GM19395 (cell line): ENCODE measurements around the gene ARFRP1.

ENCODE experiments used
- ATAC-seq: cut with Tn5 transposase; IDR thresholded peaks from one replicate; pipeline ENCODE4 v1.9.1; 2021; ENCODE audit warnings: mild to moderate bottlenecking, moderate library complexity; ENCODE audit not compliant: unreplicated experiment

The ARFRP1 gene

DNA sequence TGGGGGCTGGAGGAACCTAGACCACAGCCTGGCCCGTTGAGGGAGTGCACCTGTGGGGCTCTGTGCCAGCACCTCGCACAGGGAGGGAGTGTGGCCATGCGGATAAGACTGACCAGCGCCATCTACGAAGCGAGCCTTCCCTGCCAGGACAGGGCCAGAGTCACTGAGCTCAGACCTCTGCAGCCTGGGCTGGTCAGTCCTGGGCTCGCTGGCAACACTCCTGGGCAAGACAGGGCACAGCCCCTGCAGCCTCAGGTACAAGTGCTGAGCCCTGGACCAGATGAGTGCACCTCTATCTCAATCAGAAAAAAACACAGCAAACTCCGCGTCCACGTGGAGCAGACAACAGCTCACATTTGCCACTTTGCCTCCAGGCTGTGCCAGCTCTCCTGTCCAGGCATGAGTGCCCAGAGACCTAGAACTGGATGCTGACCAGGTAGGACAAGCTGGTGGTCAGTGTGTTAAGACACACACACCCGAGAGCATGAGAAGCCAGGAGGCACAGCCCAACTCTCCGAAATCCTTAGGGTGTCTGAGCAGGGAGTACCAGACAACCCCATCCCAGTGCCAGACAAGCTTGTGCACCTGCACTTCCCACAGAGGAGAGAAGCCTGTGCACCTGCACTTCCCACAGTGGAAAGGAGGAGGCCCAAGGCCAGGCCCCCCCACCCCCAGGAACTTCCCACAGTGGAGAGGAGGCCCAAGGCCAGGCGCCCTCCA lies 4.9 kb downstream of the ARFRP1 start:
- ATAC-seq = no peak

DNA sequence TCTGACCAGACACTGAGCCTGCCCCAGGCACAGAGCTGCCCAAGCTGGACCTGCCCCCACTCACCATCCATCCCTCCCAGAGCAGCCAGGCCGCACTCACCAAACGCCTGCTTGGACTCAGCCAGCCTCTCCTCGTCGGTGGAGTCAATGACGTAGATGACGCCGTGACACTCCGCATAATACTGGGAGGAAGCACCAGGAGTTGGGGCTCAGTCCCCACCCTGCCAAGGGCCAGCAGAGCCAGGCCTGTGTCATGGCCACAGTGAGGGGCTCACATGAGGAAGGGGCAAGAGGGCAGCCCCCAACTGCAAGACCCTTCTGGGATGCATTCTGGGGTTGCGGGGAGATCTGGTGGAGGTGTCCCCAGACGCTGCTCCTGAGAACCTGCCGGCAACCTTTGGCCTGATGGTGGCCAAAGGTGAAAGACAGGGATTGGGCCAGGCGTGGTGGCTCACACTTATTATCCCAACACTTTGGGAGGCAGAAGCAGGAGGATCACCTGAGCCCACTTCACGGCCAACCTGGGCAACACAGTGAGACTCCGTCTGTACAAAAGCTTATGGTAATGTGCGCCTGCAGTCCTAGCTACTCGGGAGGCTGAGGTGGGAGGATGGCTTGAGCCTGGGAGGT lies 5.6 kb downstream of the ARFRP1 start:
- no peak for ATAC-seq

DNA sequence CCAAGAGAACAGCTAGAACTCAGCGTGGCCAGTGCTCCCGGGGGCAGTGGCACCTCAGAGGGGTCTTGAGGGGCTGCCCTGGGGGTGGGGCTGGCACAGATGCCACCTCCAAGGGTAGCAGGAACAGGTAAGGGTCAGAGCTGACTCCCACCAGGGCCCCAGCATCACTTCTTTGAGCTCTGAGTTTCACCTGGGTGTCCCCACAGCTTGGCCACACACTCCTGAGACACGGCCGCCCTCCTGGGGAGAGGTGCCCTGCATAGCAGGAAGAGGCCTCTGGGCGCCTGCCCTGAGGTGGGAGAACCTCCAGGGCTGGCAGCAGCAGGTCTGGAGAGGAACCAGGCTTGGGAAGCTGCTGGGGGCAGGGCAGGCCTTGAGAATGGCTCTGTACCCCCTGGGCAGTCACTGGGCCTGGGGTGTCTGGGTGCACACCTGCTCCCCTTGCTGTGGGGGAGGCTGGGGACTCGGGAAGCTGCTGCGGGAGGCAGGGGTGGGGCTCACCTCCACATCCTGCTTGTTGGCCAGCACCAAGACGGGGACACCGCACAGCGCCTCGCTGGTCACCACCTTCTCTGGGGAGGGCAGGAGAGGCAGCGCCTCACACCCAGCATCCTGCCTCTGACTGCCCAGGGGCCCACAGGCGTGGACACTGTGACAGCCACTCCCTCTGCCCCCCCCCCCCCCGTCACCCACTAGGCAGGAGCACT lies 6.3 kb downstream of the ARFRP1 start:
- no peak for ATAC-seq

DNA sequence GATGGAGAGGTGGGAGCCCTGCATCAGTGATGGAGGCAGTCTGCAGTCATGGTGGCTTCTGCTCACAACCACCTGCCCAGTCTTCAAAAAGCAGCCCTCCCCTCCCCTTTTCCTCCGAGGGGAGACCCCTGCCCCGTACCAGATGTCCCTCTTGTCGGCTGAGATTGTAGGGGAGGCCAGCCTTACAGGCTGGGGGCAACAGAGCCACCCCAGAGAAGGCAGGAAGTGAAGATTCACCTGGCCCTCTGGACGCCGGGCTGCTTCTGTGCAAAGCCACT lies 6.8 kb downstream of the ARFRP1 start:
- ATAC-seq = no peak

DNA sequence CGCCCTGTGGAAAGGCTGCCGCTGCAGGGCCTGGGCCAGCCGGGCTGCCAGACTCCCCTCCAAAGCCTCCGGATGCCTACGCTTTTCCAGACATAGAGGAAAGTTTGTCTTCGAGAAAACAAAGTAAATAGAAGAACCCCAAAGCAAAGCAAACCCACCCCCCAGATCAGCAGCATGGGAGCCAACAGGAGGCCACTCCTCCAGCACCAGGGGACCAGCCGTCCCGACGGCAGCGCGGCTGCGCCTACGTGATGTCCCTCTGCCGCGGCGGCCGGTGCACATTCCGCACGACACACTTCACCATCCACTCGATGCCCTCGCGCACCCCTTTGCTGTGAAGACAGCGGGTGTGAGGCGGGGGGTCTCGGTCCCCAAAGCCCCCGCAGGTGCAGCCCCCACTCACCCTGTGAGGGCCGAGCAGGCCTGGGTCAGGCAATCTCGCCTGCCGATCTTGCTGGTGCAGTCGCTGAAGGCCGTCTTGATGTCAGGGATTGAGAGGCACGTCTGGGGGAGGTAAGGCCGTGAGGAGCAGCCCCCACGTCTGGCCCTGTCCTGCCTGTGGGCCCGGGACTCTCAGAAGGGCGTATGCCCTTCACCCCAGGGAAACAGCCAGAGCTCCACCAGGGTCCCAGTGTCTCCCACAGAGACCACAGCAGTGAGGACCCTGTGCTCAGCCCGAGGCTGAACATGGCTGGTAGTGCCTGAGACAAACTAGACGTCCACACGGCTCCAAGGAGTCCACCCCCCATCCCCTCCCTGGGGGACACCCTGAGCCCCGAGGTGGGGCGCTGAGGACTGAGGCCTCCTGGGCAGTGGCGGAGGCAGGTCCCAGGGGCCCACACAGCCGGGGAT lies 7.4 kb downstream of the ARFRP1 start:
- no peak for ATAC-seq

DNA sequence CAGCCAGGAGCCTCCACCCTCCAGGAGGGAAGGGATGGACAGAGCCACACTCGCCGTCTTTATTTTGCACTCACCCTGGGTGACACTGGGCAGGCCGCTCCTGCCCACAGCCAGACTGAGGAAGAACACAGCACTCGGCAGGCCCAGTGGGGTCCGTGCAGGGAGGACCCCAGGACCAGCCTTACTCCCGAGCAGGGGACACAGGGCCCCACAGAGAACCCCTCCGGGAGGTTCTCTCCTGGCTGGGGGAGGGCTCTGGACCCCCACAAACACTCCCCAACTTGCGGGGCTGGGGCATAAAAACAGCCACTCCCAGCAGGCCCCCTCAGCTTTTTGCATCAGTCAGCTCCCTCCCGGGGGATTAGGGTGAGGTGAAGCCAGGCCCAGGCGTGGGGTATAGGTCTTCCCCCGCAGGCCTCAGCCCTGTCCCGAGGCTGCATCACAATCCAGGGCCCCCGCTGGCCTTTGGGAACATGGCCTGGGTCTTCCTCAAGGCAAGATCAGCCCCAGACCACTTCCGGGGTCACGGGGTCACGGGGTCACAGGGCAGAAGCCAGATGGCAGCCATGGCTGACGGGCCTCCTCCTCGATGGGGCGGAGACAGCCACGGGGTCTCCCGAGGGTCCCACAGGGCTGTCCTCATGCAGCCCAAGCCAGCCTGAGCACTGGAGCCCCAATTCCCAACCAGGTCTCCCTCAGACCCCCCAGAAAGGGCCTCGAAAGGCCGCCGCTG lies 8.1 kb downstream of the ARFRP1 start:
- ATAC-seq = no peak

DNA sequence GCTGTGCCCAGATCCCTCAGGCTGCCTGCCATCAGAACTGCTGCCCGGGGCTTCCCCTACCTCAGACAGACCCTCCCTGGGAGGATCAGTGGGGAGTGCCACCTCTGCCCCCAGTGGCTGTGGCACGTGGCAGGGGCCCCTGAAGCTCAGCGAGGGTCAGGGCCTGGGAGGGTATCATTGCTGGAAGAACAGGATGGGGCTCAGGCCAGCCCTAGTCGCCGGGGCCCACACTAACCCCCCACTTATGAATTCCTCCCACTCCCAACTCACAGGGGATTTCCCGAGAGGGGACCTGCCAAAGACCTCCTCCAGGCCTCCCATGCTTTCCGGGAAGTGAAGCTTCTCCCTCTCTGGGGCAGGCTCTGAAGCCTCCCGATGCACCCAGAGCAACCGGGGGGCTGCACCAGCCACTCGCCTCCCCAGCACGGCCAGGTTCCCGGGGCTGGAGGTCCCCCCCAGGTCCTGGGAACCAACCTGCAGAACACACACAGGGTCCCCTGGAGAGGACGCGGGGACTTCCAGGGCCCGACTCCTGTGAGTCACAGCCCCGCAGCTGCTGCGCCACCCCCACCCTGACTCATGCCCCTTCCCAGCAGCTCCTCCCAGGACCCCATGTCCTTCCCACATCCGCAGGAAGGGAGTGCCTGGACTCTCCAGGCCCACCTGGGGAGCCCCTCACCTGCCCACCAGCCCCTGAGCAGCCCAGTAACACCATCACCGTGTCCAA lies 8.9 kb downstream of the ARFRP1 start:
- no peak for ATAC-seq

DNA sequence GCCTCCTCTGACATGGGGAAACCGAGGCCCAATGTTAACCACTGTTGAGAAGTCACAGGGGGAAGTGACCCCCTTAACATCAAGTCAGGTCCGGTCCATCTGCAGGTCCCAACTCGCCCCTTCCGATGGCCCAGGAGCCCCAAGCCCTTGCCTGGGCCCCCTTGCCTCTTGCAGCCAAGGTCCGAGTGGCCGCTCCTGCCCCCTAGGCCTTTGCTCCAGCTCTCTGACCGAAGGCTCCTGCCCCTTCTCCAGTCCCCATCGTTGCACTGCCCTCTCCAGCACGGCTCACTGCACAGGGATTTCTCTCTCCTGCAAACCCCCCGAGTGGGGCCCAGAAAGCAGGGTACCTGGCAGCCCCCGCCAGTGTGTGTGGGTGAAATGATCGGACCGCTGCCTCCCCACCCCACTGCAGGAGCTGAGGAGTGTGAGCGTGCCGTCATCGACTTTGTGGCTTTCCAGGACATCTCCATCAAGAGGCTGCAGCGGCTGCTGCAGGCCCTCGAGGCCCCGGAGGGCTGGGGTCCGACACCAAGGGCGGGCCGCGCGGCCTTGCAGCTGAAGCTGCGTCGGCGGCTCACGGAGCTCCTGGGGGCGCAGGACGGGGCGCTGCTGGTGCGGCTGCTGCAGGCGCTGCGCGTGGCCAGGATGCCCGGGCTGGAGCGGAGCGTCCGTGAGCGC lies 9.8 kb downstream of the ARFRP1 start:
- ATAC-seq = no peak

DNA sequence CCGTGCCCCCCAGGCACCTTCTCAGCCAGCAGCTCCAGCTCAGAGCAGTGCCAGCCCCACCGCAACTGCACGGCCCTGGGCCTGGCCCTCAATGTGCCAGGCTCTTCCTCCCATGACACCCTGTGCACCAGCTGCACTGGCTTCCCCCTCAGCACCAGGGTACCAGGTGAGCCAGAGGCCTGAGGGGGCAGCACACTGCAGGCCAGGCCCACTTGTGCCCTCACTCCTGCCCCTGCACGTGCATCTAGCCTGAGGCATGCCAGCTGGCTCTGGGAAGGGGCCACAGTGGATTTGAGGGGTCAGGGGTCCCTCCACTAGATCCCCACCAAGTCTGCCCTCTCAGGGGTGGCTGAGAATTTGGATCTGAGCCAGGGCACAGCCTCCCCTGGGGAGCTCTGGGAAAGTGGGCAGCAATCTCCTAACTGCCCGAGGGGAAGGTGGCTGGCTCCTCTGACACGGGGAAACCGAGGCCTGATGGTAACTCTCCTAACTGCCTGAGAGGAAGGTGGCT lies 10.4 kb downstream of the ARFRP1 start:
- ATAC-seq = no peak

DNA sequence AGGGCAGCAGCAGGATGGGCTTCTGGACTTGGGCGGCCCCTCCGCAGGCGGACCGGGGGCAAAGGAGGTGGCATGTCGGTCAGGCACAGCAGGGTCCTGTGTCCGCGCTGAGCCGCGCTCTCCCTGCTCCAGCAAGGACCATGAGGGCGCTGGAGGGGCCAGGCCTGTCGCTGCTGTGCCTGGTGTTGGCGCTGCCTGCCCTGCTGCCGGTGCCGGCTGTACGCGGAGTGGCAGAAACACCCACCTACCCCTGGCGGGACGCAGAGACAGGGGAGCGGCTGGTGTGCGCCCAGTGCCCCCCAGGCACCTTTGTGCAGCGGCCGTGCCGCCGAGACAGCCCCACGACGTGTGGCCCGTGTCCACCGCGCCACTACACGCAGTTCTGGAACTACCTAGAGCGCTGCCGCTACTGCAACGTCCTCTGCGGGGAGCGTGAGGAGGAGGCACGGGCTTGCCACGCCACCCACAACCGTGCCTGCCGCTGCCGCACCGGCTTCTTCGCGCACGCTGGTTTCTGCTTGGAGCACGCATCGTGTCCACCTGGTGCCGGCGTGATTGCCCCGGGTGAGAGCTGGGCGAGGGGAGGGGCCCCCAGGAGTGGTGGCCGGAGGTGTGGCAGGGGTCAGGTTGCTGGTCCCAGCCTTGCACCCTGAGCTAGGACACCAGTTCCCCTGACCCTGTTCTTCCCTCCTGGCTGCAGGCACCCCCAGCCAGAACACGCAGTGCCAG lies 11.0 kb downstream of the ARFRP1 start, which contains the start of gene TNFRSF6B:
TNFRSF6B (plus strand) TSS at position 25 of the 729 bp plus-strand sequence; CDS start at position 141, 116 bp downstream.
- no peak for ATAC-seq

DNA sequence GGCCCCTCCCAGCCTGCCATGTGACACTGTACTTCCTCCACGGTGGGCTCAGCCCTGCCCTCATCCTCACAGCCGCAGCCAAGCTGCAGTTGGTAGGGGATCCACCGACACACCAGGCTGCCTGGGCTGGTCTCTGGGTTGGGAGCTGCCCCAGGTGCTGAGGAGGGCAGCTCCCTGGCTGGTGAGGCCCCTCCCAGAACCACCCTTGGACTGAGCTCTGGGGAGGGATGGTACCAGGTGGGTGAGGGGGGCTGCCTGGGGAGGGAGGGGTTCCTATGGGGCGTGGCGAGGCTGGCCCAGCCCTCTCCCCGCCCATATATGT lies 11.5 kb downstream of the ARFRP1 start:
- ATAC-seq = no peak

DNA sequence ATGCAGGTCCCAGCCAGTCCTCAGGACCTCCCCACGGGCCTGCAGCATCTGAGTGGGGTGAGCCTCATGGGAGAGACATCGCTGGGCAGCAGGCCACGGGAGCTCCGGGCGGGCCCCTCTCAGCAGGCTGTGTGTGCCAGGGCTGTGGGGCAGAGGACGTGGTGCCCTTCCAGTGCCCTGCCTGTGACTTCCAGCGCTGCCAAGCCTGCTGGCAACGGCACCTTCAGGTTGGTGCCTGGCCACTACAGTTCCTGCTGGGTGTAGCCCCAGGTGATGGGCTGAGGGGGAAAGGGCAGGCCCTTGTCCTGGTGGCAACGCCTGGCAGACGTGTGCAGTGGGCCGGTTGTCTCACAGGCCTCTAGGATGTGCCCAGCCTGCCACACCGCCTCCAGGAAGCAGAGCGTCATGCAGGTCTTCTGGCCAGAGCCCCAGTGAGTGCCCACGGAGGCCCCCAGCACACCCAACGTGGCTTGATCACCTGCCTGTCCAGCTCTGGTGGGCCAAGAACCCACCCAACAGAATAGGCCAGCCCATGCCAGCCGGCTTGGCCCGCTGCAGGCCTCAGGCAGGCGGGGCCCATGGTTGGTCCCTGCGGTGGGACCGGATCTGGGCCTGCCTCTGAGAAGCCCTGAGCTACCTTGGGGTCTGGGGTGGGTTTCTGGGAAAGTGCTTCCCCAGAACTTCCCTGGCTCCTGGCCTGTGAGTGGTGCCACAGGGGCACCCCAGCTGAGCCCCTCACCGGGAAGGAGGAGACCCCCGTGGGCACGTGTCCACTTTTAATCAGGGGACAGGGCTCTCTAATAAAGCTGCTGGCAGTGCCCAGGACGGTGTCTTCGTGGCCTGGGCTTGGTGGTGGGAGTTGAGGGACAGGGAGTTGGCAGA lies 12.1 kb downstream of the ARFRP1 start:
- no peak for ATAC-seq

DNA sequence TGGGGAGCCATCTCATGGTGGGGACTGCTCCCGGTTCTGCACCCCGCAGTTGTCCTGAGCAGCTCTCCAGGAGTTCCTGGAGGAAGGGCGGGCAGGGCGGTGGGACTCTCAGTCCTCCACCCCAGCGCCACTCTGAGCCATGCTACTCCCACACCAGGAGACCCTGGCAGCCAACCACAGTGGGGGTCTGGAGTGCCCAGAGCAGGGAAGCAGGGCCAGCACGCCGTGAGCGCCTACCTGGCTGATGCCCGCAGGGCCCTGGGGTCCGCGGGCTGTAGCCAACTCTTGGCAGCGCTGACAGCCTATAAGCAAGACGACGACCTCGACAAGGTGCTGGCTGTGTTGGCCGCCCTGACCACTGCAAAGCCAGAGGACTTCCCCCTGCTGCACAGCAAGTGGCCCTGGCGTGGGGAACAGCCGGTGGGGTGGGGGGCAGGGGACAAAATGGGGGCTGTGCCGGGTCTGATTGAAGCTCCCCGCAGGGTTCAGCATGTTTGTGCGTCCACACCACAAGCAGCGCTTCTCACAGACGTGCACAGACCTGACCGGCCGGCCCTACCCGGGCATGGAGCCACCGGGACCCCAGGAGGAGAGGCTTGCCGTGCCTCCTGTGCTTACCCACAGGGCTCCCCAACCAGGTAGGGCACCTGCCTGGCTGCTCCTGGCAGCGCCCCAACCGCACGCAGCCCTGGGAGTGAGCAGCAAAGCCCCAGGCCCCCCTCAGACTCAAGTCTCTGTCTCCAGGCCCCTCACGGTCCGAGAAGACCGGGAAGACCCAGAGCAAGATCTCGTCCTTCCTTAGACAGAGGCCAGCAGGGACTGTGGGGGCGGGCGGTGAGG lies 13.0 kb downstream of the ARFRP1 start:
- ATAC-seq = no peak

DNA sequence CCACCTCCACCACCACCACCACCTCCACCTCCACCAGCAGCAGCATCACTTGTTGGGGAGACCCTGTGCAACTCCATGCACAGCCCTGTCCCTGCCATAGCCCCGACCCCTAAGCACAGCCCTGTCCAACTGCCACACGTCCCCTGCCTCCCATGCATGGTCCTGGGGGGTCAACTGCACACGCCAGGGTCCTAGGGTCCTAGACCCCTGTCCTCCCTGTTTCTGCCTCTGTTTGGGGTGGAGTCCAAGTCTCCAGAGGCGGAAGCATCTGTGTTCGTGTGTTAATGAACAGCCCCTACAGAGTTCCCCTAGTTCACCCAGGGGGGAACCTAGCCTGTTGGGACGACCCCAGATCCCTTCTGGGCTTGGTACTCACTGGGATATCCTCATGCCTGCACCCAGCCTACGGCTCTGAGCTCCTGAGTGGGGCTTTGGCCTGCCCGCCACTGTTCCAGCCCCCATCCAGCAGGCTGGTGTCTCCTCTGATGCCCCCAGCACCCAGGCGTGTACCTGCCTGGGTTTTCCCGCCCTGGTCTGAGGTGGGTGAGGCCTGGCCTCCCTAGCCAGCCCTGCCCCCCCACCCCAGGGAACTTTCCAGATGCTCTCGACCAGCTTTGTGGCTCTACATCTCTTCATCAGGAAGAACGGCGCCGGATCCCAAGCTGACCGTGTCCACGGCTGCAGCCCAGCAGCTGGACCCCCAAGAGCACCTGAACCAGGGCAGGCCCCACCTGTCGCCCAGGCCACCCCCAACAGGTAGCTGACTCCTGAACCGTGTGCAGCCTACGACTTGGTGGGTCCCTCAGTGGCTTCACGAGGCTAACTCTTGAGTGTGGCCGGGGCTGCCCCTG lies 13.8 kb downstream of the ARFRP1 start:
- ATAC-seq = no peak

DNA sequence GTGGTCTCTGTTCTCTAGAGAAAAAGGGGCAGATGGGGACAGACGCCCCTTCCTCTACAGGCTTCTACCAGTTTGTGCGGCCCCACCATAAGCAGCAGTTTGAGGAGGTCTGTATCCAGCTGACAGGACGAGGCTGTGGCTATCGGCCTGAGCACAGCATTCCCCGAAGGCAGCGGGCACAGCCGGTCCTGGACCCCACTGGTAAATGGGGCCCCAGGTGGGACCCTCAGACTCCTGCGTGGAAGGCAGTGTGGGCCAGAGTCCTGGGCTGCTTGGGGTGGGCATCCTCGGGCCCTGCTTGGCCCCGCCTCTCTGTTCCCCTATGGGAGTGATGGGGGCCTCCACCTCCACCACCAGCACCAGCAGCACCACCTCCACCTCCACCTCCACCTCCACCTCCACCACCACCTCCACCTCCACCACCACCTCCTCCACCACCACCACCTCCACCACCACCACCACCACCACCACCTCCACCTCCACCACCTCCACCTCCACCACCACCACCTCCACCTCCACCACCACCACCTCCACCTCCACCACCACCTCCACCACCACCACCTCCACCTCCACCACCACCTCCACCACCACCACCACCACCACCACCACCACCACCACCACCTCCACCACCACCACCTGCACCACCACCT lies 14.6 kb downstream of the ARFRP1 start:
- ATAC-seq = no peak
